Endothelial cell of umbilical vein (primary cell): ENCODE measurements around the gene ZNF586. TPM values are rescaled to one million over a fixed set of nuclear protein-coding genes. Genes with fewer than 3 reads are reported as not detected.

ENCODE experiments used
- BruUV-seq: library from RNA; stranded (reverse); fragments of 400-500 nt; replicated peaks from 2 replicates; lab custom pipeline; 2021; lab: Mats Ljungman, UMichigan
- CTCF ChIA-PET: fragments of 300-600, 350-600 bp; sonication (Branson Sonifier 250); formaldehyde crosslinking; loops from one replicate; lab custom pipeline; 2021; ENCODE audit warnings: antibody characterized with exemption, inconsistent platforms; lab: Charles Lee
- POLR2A ChIA-PET: fragments of 300-600, 350-600 bp; sonication (Branson Sonifier 250); formaldehyde crosslinking; loops from one replicate; lab custom pipeline; 2021; ENCODE audit warnings: antibody characterized with exemption, inconsistent platforms; lab: Charles Lee
- DNase-seq: peaks from one replicate; pipeline ENCODE4 v3.0.0-alpha.2; 2011; ENCODE audit warnings: low read depth, low spot score
- FAIRE-seq: peaks from 2 replicates; lab custom pipeline; 2011; peaks lifted over from hg19 to GRCh38; lab: Jason Lieb, UNC
- H2AFZ ChIP-seq: 2 replicates; pipeline ENCODE4 v1.6.0; 2012; ENCODE audit warnings: low read depth, low read length, control low read depth, inconsistent platforms
- H3K27ac ChIP-seq: 2 replicates; pipeline ENCODE4 v1.5.1; 2011; ENCODE audit warnings: low read depth, mild to moderate bottlenecking, control low read depth, low read length, moderate library complexity; ENCODE audit not compliant: insufficient read depth
- H3K27me3 ChIP-seq, 2 experiments: 2 replicates each; pipeline versions ENCODE4 v1.6.0 to v1.6.1; 2011; ENCODE audit warnings: low read length in 2 of 2, mixed read lengths in 1 of 2; ENCODE audit not compliant: control insufficient read depth in 2 of 2, insufficient read depth in 2 of 2
- H3K36me3 ChIP-seq, 2 experiments: 2 replicates in 1 of 2; 3 replicates in 1 of 2; pipeline ENCODE4 v1.5.1; 2011; ENCODE audit warnings: low read length in 2 of 2, mild to moderate bottlenecking in 1 of 2, moderate library complexity in 1 of 2; ENCODE audit not compliant: control insufficient read depth in 2 of 2, insufficient read depth in 2 of 2; ENCODE audit errors: extremely low read depth in 1 of 2
- H3K4me1 ChIP-seq: 3 replicates; pipeline ENCODE4 v1.5.1; 2011; ENCODE audit warnings: mild to moderate bottlenecking, low read length; ENCODE audit not compliant: control insufficient read depth, insufficient read depth; ENCODE audit errors: extremely low read depth
- H3K4me2 ChIP-seq: 2 replicates; pipeline ENCODE4 v1.6.1; 2011; ENCODE audit warnings: low read length, control low read depth, mixed read lengths; ENCODE audit not compliant: insufficient read depth
- H3K4me3 ChIP-seq, 3 experiments: fragments of 200-600 bp in 1 of 3; sonication (generic), shearing (Covaris generic) in 1 of 3; replicated peaks in 1 of 3; 2 replicates each; pipeline ENCODE4 v1.5.1; 2011 to 2016; ENCODE audit warnings: control low read depth in 3 of 3, low read length in 3 of 3, mild to moderate bottlenecking in 2 of 3, inconsistent platforms in 1 of 3, low read depth in 1 of 3, moderate library complexity in 1 of 3; ENCODE audit not compliant: insufficient read depth in 1 of 3
- H3K79me2 ChIP-seq: 2 replicates; pipeline ENCODE4 v1.6.0; 2012; ENCODE audit warnings: low read length, inconsistent platforms; ENCODE audit not compliant: control insufficient read depth, insufficient read depth
- H3K9ac ChIP-seq: replicated peaks from 2 replicates; pipeline ENCODE3; 2011; ENCODE audit warnings: low read length, control low read depth; ENCODE audit not compliant: insufficient read depth; ENCODE audit errors: extremely low read depth
- H3K9me1 ChIP-seq: replicated peaks from 3 replicates; pipeline ENCODE4 v1.6.0; 2011; ENCODE audit warnings: mild to moderate bottlenecking, low read length; ENCODE audit not compliant: control insufficient read depth, insufficient read depth; ENCODE audit errors: extremely low read depth
- H3K9me3 ChIP-seq: replicated peaks from 2 replicates; pipeline ENCODE4 v1.5.1; 2012; ENCODE audit warnings: low read length, inconsistent platforms; ENCODE audit not compliant: control insufficient read depth, insufficient read depth
- H4K20me1 ChIP-seq: replicated peaks from 2 replicates; pipeline ENCODE3; 2011; ENCODE audit warnings: mild to moderate bottlenecking, low read length; ENCODE audit not compliant: control insufficient read depth, insufficient read depth; ENCODE audit errors: extremely low read depth
- CTCF ChIP-seq, 2 donors: IDR thresholded peaks; 1 replicate in 1 of 2; 2 replicates in 1 of 2; pipeline ENCODE4 v1.5.1; 2011; ENCODE audit warnings: low read length in 2 of 2, mild to moderate bottlenecking in 2 of 2, moderate library complexity in 2 of 2, control low read depth in 1 of 2, inconsistent platforms in 1 of 2, low read depth in 1 of 2; ENCODE audit not compliant: insufficient read depth in 1 of 2; ENCODE audit errors: extremely low read depth in 1 of 2
- EZH2 ChIP-seq: IDR thresholded peaks from 2 replicates; pipeline ENCODE4 v1.6.1; 2012; ENCODE audit warnings: borderline replicate concordance, low read depth, mild to moderate bottlenecking, moderate library complexity, low read length, inconsistent platforms; ENCODE audit not compliant: severe bottlenecking
- FOS ChIP-seq: IDR thresholded peaks from 2 replicates; pipeline ENCODE4 v1.6.1; 2011; ENCODE audit warnings: mild to moderate bottlenecking, low read length, moderate library complexity, borderline replicate concordance; ENCODE audit not compliant: insufficient read depth
- GATA2 ChIP-seq: IDR thresholded peaks from 2 replicates; pipeline ENCODE4 v1.7.0; 2011; ENCODE audit warnings: low read depth, mild to moderate bottlenecking, moderate library complexity, mixed read lengths, low read length; ENCODE audit not compliant: insufficient read length, insufficient read depth
- JUN ChIP-seq: IDR thresholded peaks from 2 replicates; pipeline ENCODE4 v1.6.1; 2011; ENCODE audit warnings: borderline replicate concordance, low read depth; ENCODE audit not compliant: insufficient read length, insufficient read depth
- MAX ChIP-seq: IDR thresholded peaks from 2 replicates; pipeline ENCODE4 v1.6.1; 2011; ENCODE audit not compliant: insufficient read depth, insufficient read length
- MYC ChIP-seq: IDR thresholded peaks from one replicate; pipeline ENCODE4 v1.6.1; 2011; ENCODE audit warnings: mild to moderate bottlenecking, low read depth, low read length
- POLR2A ChIP-seq: IDR thresholded peaks from 2 replicates; pipeline ENCODE4 v1.6.1; 2012; ENCODE audit warnings: low read depth, mild to moderate bottlenecking, control low read depth, low read length
- POLR2AphosphoS5 ChIP-seq: IDR thresholded peaks from 2 replicates; pipeline ENCODE4 v1.6.1; 2012; ENCODE audit warnings: low read depth, mild to moderate bottlenecking, control low read depth, low read length, moderate library complexity; ENCODE audit not compliant: insufficient read depth
- dilution Hi-C: fragments of 300-500 bp; cut with MboI; formaldehyde crosslinking; loops from one replicate; pipeline ENCODE4 v1.15.0; 2019; ENCODE audit warnings: low sequenced_read_pairs; ENCODE audit not compliant: extremely low pct_ligation_motif_present
- intact Hi-C: fragments of 100-400 bp; cut with micrococcal nuclease; formaldehyde crosslinking; loops from one replicate; pipeline ENCODE4 v1.10.0; 2022
- polyA plus RNA-seq, 4 experiments: library from polyadenylated mRNA; depleted of rRNA in 3 of 4; stranded (reverse) in 3 of 4; unstranded in 1 of 4; fragments of >200 nt; gene quantifications; 2 replicates each; pipeline versions ENCODE4 v1.2.1 to v1.2.3, GENCODE V29; 2011 to 2012; ENCODE audit warnings: missing spikeins in 1 of 4
- total RNA-seq: library from RNA; stranded (reverse); gene quantifications from 2 replicates; pipeline ENCODE4 v1.2.3, GENCODE V29; 2021

Gene ZNF586
- total and polyA plus RNA-seq, 2 donors (not counting 3 experiments of a cell fraction or from before 2014, with no cell fraction given) = 6.0 to 14.7 TPM

GRCh38 chr19:57813919-57814504 lies 44.5 kb downstream of the ZNF586 start:
- TF ChIP-seq FOS (no peak), EZH2 (no peak), CTCF (IDR thresholded peaks at IDR 0.05; ENCODE audit: extremely low read depth in 1 of 2, insufficient read depth in 1 of 2, low read depth in 1 of 2, low read length in 2 of 2) (no peak), JUN (no peak), GATA2 (no peak), MAX (no peak), POLR2A (no peak), MYC (no peak), POLR2AphosphoS5 (no peak)
- dilution Hi-C loops (no loop called here), intact Hi-C loops (loop anchor here (1.0 kb wide), 2 partner anchors 11 to 45 kb away; partner anchors contain the start of gene ZNF586)
- Histone ChIP-seq H3K4me3 (peak overlapping the region; percentile 72 to 85 (median 76)), H3K9me3 (no peaks in the 10 kb centered on the region), H3K79me2 (peaks cover 5% of the 10 kb centered on the region), H3K27me3 (no peaks in the 10 kb centered on the region), H2AFZ (peak overlapping the region; percentile 86), H3K4me1 (peaks cover 2% of the 10 kb centered on the region), H3K27ac (peak overlapping the region; percentile 26), H3K4me2 (peak overlapping the region; percentile 77), H4K20me1 (no peaks in the 10 kb centered on the region), H3K9me1 (no peaks in the 10 kb centered on the region), H3K36me3 (peaks cover 0 to 3% of the 10 kb centered on the region in 2 experiments), H3K9ac (peak overlapping the region; percentile 71)
- no peak for DNase-seq
- no peak for FAIRE-seq
- ChIA-PET POLR2A (no interaction called here), CTCF (no interaction called here)
- no TSS peak for BruUV-seq
